Measurements from ENCODE around the gene DCAF12L1. TPM values are rescaled to one million over a fixed set of nuclear protein-coding genes. Genes with fewer than 3 reads are reported as not detected.

The DCAF12L1 gene
- total RNA-seq, 3 donors from 2014 or later: not detected

- no peak for DNase-seq (ENCODE audit: low spot score in 2 of 2)
- H3K27ac ChIP-seq: no peak overlapping the region
- no peaks in the 10 kb centered on the region for H3K9me3 ChIP-seq
- H3K4me1 ChIP-seq: no peaks in the 10 kb centered on the region
- no peak overlapping the region for H3K4me3 ChIP-seq
- peaks cover 0 to 14% of the 10 kb centered on the region in 2 donors for H3K27me3 ChIP-seq
- H3K36me3 ChIP-seq: no peaks in the 10 kb centered on the region
- TF ChIP-seq CTCF (IDR thresholded peaks at IDR 0.05): no peak
- TF ChIP-seq POLR2A (IDR thresholded peaks at IDR 0.05): no peak
- no peak for TF ChIP-seq POLR2AphosphoS5 (IDR thresholded peaks at IDR 0.05)
- intact Hi-C loops (cut with DNase I; ENCODE audit: low total_unique reads): no loop called here
These were observed 1.3 kb downstream of the DCAF12L1 start for GRCh38 chrX:126551306-126551705.

GRCh38 chrX:126550816-126551215 lies 1.8 kb downstream of the DCAF12L1 start:
- no peaks in the 10 kb centered on the region for H3K36me3 ChIP-seq
- H3K4me1 ChIP-seq: no peaks in the 10 kb centered on the region
- DNase-seq (ENCODE audit: low spot score in 2 of 2): no peak
- H3K4me3 ChIP-seq: no peak overlapping the region
- TF ChIP-seq CTCF (IDR thresholded peaks at IDR 0.05): no peak
- no peak for TF ChIP-seq POLR2A (IDR thresholded peaks at IDR 0.05)
- no peak for TF ChIP-seq POLR2AphosphoS5 (IDR thresholded peaks at IDR 0.05)
- H3K27me3 ChIP-seq: peaks cover 0 to 14% of the 10 kb centered on the region in 2 donors
- no peak overlapping the region for H3K27ac ChIP-seq
- no peaks in the 10 kb centered on the region for H3K9me3 ChIP-seq
- intact Hi-C loops (cut with DNase I; ENCODE audit: low total_unique reads): no loop called here

- H3K27me3 ChIP-seq: no peaks in the 10 kb centered on the region
- intact Hi-C loops (cut with DNase I; ENCODE audit: low total_unique reads): no loop called here
- no peak for DNase-seq (ENCODE audit: low spot score in 2 of 2)
- no peaks in the 10 kb centered on the region for H3K9me3 ChIP-seq
- no peak overlapping the region for H3K4me3 ChIP-seq
- TF ChIP-seq CTCF (IDR thresholded peaks at IDR 0.05) (no peak), POLR2A (IDR thresholded peaks at IDR 0.05) (no peak), POLR2AphosphoS5 (IDR thresholded peaks at IDR 0.05) (no peak)
- no peaks in the 10 kb centered on the region for H3K4me1 ChIP-seq
- H3K27ac ChIP-seq: no peak overlapping the region
- H3K36me3 ChIP-seq: no peaks in the 10 kb centered on the region
These were observed 42.7 kb downstream of the DCAF12L1 start for GRCh38 chrX:126509923-126510322.
